ENCODE measurements around the gene SLC12A3.

DNA sequence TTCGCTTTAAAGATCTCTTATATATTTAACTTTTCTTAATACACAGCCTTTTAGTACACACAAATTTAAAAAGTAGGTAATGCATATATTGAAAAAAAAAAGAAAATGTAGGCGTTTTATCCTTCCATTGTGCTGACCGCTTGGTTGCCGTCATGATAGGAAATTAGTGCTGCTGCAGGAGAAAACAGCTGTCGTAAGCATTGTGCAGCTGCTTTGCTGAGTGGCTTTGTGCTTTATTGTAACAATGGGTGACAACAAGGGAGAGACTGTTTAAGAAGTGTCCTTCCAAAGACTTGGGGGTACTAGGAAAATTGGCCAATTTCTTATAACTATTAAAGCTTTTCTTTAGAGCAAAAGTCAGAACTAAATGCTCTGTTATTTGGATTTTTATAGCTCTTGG lies 71.9 kb downstream of the SLC12A3 start:
- TF ChIP-seq POLR2A (IDR thresholded peaks at IDR 0.05; ENCODE audit: low read length) (no peak), GATA1 (IDR thresholded peaks at IDR 0.05; ENCODE audit: low read depth, low read length) (no peak)

All from erythroblast (primary cell).